Suppressor macrophage treated with lipopolysaccharide for 1 hour (primary cell): ENCODE data around the gene KY.

Source experiments
- DNase-seq, 3 donors: peaks; one replicate each; pipeline ENCODE4 v3.0.0-alpha.2; 2020 to 2022

The KY gene

GRCh38 chr3:134618478-134619300 lies 32.1 kb downstream of the KY start:
- DNase-seq: no peak

GRCh38 chr3:134617608-134618477 lies 33.0 kb downstream of the KY start:
- DNase-seq: no peak

- no peak for DNase-seq
Measured at GRCh38 chr3:134615743-134616142, 35.1 kb downstream of the KY start.

GRCh38 chr3:134614955-134615354 lies 35.9 kb downstream of the KY start:
- no peak for DNase-seq

DNA sequence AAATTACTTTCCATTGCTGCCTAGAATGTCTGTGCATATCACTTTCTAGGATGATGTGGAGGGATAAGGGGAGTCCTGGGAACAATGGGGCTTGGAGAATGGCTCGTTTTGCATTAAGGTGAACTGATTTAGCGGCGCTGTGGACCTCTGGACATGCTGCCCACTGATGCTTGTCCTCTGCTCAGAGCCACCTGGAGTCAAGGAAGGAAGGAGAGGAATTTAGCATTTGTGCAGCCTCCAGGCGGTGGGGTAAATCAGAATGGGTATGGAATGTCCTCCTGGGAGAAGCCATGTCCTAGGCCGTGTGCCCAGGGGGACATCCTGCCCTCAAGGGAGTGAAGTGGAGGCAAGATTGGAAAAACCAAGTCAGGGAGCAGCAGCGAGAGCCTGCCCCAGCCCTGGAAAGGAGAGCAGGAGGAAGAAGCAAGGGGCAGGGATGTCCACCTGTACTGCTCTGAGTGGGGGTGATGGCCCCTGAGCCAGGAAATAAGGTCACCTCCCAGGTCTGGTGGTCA lies 37.8 kb downstream of the KY start:
- no peak for DNase-seq

DNA sequence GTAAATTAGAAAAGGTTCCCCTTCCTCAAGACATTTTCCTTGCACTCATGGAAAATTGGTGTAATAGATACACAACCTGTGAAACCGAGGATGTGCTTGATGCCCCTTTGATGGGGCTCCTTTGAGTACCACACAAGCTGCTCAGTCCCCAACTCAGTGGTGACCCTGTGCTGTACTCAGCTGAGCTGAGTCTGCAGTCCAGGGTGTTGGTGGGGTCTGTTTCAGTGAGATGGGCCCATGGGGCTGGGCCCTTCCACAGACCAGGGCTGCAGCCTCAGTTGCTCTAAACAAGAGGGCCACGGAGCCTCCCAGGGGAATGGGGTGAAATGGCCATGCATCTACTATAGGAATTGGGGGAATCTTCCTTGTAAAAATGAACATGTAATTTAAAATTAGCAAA lies 39.3 kb downstream of the KY start:
- no peak for DNase-seq

DNA sequence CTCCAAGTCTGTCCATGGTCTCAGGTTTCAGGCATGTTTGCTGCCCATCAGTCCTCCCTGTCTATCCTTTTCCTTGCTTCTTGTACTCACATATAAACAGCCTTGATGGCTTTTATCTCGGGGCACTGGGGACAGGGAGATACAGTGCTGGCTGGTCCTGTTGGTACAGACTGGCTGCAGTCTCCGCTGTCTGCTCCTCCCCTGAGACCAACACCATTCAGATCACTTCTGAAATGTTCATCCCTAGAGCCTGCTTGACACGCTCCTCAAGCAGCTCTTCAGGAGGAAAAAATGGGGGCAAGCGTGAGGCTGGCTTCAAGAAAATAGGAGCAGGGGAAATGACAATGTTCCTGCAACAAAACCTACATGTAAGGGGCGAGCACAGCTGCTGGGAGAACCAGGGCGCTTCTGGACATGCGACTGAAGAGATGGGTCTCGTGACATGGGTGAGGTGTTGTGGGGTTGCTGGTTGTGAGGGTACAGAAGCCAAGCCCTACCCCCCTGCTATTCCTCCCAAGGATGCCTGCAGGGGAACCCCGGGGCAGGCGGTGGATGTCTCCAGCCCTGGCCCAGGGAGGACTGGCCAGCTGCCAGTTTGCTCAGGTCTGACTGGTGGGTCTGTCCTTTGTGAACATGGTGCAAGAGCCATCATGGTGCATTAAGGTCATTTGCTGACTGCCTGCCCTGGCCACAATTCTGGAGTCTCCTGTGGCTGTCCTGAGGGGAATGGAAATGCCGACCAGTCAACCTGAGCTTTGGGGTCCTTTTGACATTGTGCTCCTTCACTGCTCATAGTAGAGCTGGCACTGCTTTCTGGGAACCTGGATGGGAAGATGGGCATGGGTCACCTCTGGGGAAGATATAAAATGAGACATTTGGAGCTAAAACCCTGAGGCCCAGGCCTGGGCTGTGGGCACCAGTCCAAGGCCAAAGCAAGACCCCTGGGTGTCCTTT lies 40.1 kb downstream of the KY start:
- no peak for DNase-seq

- DNase-seq: no peak
Measured at GRCh38 chr3:134609821-134610431, 40.9 kb downstream of the KY start.

DNA sequence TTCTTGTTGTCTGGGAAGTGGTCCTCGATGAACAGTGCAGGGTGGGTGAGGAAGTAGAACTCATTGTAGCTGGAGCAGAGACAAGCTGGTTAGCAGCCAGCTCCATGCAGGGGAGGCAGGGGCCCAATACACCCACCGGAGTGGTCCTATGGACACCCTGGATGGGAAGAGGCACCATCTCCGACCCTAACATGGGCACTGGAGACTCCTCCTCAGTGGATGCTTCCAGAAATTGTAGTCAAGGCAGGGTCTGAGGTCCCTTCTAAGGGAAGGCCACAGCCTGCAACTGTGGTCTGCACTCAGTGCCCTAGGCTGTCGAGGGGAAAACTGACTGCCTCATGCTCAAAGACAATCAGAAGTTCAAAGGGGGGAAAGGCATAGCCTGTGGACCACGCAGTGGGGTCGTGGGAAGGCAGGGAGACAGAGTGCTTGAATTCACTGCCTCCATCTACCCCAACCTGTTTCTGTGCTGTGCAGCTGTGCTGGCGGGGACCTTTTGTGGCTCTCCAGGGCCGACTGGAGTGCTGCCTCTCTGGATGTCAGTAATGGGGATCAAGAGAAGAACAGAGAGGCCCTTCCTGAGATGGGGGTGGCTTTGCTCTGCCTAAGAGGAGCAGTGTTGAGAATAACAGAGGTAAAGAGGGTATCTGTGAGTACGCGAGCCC lies 41.9 kb downstream of the KY start:
- DNase-seq: no peak

DNA sequence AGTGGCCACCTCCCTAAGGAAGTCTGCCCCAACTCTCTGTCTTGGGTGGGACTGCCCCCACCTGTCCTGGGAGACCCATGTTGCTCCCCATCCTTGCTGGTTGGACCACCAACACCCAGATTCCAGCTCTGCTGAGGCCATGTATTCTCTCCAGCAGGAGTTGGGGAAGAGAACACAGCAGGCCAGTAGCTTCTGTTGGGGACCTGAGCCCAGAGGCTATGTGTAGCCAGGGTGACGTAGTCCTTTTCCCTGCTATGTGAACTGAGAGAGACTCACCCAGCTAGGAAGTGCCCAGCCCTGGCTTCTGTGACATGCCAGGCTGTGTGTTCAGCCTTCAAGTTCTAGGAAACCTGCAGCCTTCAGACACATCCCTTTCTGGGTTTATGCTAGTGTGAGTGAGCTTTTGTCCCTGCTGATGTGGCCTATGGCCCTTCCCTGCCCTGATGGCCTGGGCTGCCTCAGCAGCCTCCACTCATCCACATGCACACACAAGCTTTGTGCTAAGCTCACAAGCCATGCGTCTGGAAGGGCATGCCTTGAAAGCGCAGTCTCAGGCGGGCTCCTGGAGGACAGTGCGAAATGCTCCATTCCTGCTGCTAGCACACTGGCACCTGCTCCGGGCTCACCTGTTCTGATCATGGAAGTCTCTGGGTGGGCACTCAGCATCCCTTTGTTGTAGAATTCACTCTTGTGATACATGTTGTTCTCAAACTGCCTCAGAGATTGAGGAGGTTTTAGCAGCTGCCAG lies 42.6 kb downstream of the KY start:
- DNase-seq: no peak

- DNase-seq: peak in 1 of 3 donors; percentile 17
Measured at GRCh38 chr3:134607054-134608022, 43.5 kb downstream of the KY start.

- no peak for DNase-seq
Measured at GRCh38 chr3:134606033-134607025, 44.5 kb downstream of the KY start.

- peak in 1 of 3 donors; percentile 16 for DNase-seq
Measured at GRCh38 chr3:134605556-134605955, 45.3 kb downstream of the KY start.

DNA sequence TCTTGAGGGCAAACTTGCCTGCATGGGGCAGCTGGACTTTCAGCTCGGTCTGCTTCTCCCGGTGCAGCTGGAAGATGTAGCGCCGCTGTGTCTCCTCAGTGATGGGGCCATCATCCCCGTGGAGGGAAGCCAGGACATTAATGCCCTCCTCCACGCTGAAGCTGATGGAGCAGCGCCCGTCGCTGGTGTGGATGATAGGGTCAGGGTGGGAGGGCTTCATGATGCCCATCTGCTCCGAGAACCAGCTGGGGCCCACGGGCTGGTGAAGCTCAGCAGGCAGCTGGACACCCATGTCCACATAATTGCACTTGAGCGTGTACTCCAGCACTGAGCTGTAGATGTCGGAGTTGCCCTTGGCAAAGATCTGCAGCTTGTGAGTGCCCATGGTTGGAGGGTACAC lies 46.9 kb downstream of the KY start:
- DNase-seq: no peak

DNA sequence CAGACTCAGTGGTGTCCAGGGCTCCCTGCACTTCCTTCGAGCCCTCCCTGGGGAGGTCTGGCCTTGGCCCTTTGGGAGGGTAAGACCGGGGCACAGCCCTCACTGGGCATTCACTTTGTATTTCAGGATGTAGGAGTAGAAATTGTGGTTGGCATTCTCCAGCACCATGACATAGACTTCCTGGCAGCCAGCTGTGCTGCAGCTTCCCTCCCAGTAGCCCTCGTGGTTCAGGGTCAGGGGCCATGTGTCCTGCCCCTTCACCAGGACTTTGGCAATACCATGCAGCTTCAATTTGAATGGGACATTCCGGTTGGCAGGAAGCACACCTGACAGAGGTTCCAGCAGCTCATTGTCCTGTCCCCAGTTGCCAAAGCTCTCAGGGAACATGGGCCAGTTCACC lies 47.3 kb downstream of the KY start:
- DNase-seq: no peak

DNA sequence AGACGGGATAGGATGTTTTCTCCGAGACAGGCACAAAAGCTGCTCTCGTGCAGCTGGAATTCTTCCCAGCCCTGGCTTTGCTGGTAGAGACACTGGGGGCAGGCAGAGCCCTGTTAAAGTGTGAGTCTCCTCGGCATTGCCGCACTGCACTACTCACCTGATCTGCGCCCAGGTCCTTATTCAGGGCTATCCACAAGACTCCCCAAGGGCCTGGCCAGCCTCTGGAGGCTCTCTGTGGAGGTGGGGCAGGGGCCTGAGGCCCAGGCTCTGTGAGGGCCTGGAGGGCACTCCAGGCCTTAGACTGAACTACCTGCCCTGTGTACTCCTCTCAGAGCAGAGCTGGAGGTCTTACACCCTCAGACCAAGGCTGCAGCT lies 48.4 kb downstream of the KY start:
- no peak for DNase-seq

GRCh38 chr3:134601539-134602439 lies 49.0 kb downstream of the KY start:
- DNase-seq: no peak
